H1 (cell line): ENCODE measurements around the gene SLC9B2. TPM values are rescaled to one million over a fixed set of nuclear protein-coding genes. Genes with fewer than 3 reads are reported as not detected.

ENCODE experiments used
- JUN ChIP-seq: IDR thresholded peaks from 2 replicates; pipeline ENCODE4 v1.6.1; 2011; ENCODE audit warnings: low read depth, mild to moderate bottlenecking, improper control_type of control experiment, low read length
- JUND ChIP-seq: IDR thresholded peaks from 2 replicates; pipeline ENCODE4 v1.6.1; 2011; ENCODE audit warnings: mild to moderate bottlenecking, improper control_type of control experiment, low read length
- RAD21 ChIP-seq, 2 experiments: IDR thresholded peaks in 1 of 2; conservative IDR thresholded peaks in 1 of 2; 2 replicates each; pipeline ENCODE4 v1.6.1; 2011; ENCODE audit warnings: low read depth in 2 of 2, low read length in 2 of 2, improper control_type of control experiment in 1 of 2, inconsistent platforms in 1 of 2, mild to moderate bottlenecking in 1 of 2, moderate library complexity in 1 of 2
- SIX5 ChIP-seq: IDR thresholded peaks from 2 replicates; pipeline ENCODE4 v1.6.1; 2011; ENCODE audit warnings: mild to moderate bottlenecking, low read depth, low read length
- YY1 ChIP-seq: IDR thresholded peaks from 2 replicates; pipeline ENCODE4 v1.6.1; 2011; ENCODE audit warnings: low read depth, mild to moderate bottlenecking, low read length
- polyA plus RNA-seq, 7 experiments: library from polyadenylated mRNA; depleted of rRNA in 3 of 7; stranded (reverse) in 5 of 7; unstranded in 2 of 7; fragments of >200 nt in 5 of 7; fragments of 200-250 nt in 2 of 7; gene quantifications; 1 replicate in 5 of 7; 2 replicates in 1 of 7; 4 replicates in 1 of 7; pipeline versions ENCODE4 v1.2.1 to v1.2.3, GENCODE V29; 2011 to 2013; ENCODE audit warnings: missing spikeins in 2 of 7, mixed read lengths in 2 of 7
- total RNA-seq: library from RNA; stranded (reverse); fragmentation: NEBNext Ultra II Directional; extraction: Animal tissue kit (Norgen Biotek cat#: 25700); gene quantifications from 2 replicates; pipeline ENCODE4 v1.2.1, GENCODE V29; 2021

Gene SLC9B2
- total and polyA plus RNA-seq, 2 of the 8 experiments (the other 6 are each of a cell fraction or from before 2014, with no cell fraction given): 3.2 to 5.2 TPM

DNA sequence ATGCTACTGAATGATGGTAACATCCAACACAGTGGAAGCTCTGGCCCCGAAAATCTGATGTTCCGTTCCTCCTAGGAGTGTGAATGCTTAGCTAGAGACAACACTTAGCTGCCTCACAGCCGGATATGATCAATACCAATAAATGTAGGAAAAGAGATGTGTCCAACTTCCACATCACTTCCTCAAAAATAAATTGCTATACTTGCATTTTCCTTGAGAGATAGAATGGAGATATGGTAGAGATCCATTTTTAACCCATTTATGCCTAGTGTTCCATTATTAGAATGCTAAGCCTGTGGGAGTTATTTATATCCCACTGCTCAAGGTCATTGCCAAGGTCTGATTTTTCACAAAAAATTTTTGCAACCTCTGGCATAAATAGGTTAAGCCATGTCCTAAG, 51.6 kb downstream of the SLC9B2 start (continued):
- TF ChIP-seq SIX5 (no peak), JUND (no peak), YY1 (no peak), RAD21 (IDR thresholded peaks at IDR 0.05 in 1 of 2, conservative IDR thresholded peaks at IDR 0.05 in 1 of 2; ENCODE audit: low read depth in 2 of 2, low read length in 2 of 2) (no peak), JUN (no peak)
